PC-9 (cell line): ENCODE measurements around the gene ZFY.

Experiments used
- EZH2 ChIP-seq: fragments of 200-600 bp; sonication (generic); IDR thresholded peaks from 2 replicates; pipeline ENCODE4 v1.8.0; 2017; ENCODE audit warnings: antibody characterized with exemption, low read depth
- TF ChIP-seq, protein P1 (sequence below): fragments of 200-600 bp; sonication (generic); conservative IDR thresholded peaks from 2 replicates; pipeline ENCODE4 v1.6.1; 2017; ENCODE audit warnings: mixed run types, antibody characterized with exemption, mild to moderate bottlenecking, moderate library complexity

DNA sequence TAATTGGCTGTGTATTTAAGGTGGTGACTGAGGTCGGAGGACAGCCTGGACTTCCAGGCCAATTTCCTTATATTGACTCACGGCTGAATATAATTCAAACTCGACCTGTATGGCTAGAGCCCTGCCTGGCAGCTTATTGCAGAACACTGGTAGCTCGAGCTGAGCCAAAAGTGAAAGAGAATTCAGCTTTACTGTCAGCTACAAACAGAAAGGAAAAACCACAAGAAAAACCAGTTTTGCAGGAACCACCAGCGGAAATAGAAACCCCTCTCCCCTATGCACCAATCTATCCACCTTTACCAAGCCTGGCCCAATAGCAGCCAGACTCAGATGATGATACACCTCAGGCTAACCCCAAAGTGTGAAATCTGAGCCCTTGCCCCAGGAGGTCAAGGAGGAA lies 68.7 kb downstream of the ZFY start:
- TF ChIP-seq, protein P1, sequence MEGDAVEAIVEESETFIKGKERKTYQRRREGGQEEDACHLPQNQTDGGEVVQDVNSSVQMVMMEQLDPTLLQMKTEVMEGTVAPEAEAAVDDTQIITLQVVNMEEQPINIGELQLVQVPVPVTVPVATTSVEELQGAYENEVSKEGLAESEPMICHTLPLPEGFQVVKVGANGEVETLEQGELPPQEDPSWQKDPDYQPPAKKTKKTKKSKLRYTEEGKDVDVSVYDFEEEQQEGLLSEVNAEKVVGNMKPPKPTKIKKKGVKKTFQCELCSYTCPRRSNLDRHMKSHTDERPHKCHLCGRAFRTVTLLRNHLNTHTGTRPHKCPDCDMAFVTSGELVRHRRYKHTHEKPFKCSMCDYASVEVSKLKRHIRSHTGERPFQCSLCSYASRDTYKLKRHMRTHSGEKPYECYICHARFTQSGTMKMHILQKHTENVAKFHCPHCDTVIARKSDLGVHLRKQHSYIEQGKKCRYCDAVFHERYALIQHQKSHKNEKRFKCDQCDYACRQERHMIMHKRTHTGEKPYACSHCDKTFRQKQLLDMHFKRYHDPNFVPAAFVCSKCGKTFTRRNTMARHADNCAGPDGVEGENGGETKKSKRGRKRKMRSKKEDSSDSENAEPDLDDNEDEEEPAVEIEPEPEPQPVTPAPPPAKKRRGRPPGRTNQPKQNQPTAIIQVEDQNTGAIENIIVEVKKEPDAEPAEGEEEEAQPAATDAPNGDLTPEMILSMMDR = no peak
- TF ChIP-seq EZH2 = no peak
